ENCODE results near the gene ABITRAM. TPM values are rescaled to one million over a fixed set of nuclear protein-coding genes. Genes with fewer than 3 reads are reported as not detected.

The ABITRAM gene
- total and polyA plus RNA-seq, 2 of the 13 experiments (the other 11 are each of a cell fraction or from before 2014, with no cell fraction given): 10.2 to 21.6 TPM

- TF ChIP-seq ATRX (CRISPR knock-in tag; IDR thresholded peaks at IDR 0.05; ENCODE audit: borderline replicate concordance): no peak
- TF ChIP-seq ZNF777 (CRISPR knock-in tag; IDR thresholded peaks at IDR 0.05): no peak
- TF ChIP-seq RAD51 (IDR thresholded peaks at IDR 0.05; ENCODE audit: borderline replicate concordance): no peak
- TF ChIP-seq NFIC (IDR thresholded peaks at IDR 0.05; ENCODE audit: low read length): peak; percentile 79; the same call in 1 of the 2 replicates
- no peak for TF ChIP-seq ZNF496 (CRISPR knock-in tag; IDR thresholded peaks at IDR 0.05; ENCODE audit: insufficient replicate concordance)
- TF ChIP-seq TERF1 (CRISPR knock-in tag; IDR thresholded peaks at IDR 0.05): no peak
- no peak for TF ChIP-seq ZNF781 (CRISPR knock-in tag; IDR thresholded peaks at IDR 0.05; ENCODE audit: borderline replicate concordance, not compliant biosample characterization)
- no peak for TF ChIP-seq DRAP1 (CRISPR knock-in tag; IDR thresholded peaks at IDR 0.05)
- no peak for TF ChIP-seq ZNF530 (CRISPR knock-in tag; IDR thresholded peaks at IDR 0.05; ENCODE audit: low read depth)
- TF ChIP-seq ZBED4 (CRISPR knock-in tag; IDR thresholded peaks at IDR 0.05; ENCODE audit: borderline replicate concordance): no peak; the same call in 1 of the 2 replicates
- TF ChIP-seq MXD1 (CRISPR knock-in tag; IDR thresholded peaks at IDR 0.05): no peak
- peak; percentile 90 for TF ChIP-seq GATAD2A (CRISPR knock-in tag; IDR thresholded peaks at IDR 0.05)
- TF ChIP-seq ATF2 (CRISPR knock-in tag; IDR thresholded peaks at IDR 0.05): no peak
- TF ChIP-seq HCFC1 (IDR thresholded peaks at IDR 0.05; ENCODE audit: low read depth, low read length): no peak
- no peak for TF ChIP-seq CHCHD3 (CRISPR knock-in tag; IDR thresholded peaks at IDR 0.05)
- TF ChIP-seq KDM6A (CRISPR knock-in tag; IDR thresholded peaks at IDR 0.05; ENCODE audit: low read depth): no peak
- no peak for TF ChIP-seq HOXA7 (CRISPR knock-in tag; IDR thresholded peaks at IDR 0.05)
- TF ChIP-seq ZFY (CRISPR knock-in tag; IDR thresholded peaks at IDR 0.05): no peak
- no peak for TF ChIP-seq ZNF3 (CRISPR knock-in tag; IDR thresholded peaks at IDR 0.05)
Measured at GRCh38 chr9:108889649-108890067, 44.5 kb upstream of the ABITRAM start (continued).
